ENCODE data around the gene SMOC1. TPM values are rescaled to one million over a fixed set of nuclear protein-coding genes. Genes with fewer than 3 reads are reported as not detected.

SMOC1 gene
- total RNA-seq, 1 experiment from 2014 or later = not detected

DNA sequence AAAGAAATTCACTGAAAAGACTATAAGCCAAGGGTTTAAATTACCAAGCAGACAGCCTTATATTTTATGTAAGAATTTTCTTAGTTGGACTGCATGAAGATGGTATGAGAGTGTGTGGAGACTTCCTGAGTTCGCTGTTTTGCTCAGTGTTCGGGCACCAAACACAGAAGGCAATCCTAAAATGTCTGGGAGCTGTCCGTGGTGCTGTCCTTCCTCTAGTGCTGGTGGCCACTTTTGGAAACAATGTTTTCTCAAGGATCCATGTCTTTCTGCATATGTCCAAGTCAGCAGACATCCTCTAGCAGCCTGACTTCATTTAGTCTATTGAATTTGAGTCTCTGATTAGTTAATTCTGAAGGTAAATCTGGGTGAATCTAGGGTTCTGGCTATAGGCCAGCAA, 173.8 kb downstream of the SMOC1 start:
- Histone ChIP-seq H3K27ac (no peak overlapping the region), H3K9me3 (ENCODE audit: insufficient read depth, low read depth) (no peaks in the 10 kb centered on the region), H3K79me2 (ENCODE audit: low read depth) (no peaks in the 10 kb centered on the region), H3K27me3 (ENCODE audit: insufficient read depth, low read depth) (peaks cover 30% of the 10 kb centered on the region), H3K36me3 (ENCODE audit: low read depth) (no peaks in the 10 kb centered on the region), H3K4me1 (replicated peaks; ENCODE audit: insufficient read depth) (no peaks in the 10 kb centered on the region), H3K9me2 (ENCODE audit: insufficient read depth) (no peaks in the 10 kb centered on the region), H3K4me3 (no peak overlapping the region), H4K20me1 (ENCODE audit: insufficient read depth) (0 out of 2 replicates have a peak, but pooled peaks cover 3% of the 10 kb centered on the region), H2AFZ (no peak overlapping the region), H3K4me2 (no peak overlapping the region), H3F3A (ENCODE audit: insufficient read depth, low read depth) (no peaks in the 10 kb centered on the region)
- no TSS peak for BruUV-seq (replicated peaks)
- ChIA-PET POLR2A (ENCODE audit: unreplicated experiment) (no interaction called here), CTCF (no interaction called here)
- intact Hi-C loops (cut with micrococcal nuclease; ENCODE audit: unreplicated experiment) = no loop called here
- TF ChIP-seq, protein P1, sequence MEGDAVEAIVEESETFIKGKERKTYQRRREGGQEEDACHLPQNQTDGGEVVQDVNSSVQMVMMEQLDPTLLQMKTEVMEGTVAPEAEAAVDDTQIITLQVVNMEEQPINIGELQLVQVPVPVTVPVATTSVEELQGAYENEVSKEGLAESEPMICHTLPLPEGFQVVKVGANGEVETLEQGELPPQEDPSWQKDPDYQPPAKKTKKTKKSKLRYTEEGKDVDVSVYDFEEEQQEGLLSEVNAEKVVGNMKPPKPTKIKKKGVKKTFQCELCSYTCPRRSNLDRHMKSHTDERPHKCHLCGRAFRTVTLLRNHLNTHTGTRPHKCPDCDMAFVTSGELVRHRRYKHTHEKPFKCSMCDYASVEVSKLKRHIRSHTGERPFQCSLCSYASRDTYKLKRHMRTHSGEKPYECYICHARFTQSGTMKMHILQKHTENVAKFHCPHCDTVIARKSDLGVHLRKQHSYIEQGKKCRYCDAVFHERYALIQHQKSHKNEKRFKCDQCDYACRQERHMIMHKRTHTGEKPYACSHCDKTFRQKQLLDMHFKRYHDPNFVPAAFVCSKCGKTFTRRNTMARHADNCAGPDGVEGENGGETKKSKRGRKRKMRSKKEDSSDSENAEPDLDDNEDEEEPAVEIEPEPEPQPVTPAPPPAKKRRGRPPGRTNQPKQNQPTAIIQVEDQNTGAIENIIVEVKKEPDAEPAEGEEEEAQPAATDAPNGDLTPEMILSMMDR (conservative IDR thresholded peaks at IDR 0.05) = no peak
- no peak for TF ChIP-seq EZH2 (IDR thresholded peaks at IDR 0.05; ENCODE audit: low read depth)
- peak in 1 of 2 experiments; percentile 6 for DNase-seq

DNA sequence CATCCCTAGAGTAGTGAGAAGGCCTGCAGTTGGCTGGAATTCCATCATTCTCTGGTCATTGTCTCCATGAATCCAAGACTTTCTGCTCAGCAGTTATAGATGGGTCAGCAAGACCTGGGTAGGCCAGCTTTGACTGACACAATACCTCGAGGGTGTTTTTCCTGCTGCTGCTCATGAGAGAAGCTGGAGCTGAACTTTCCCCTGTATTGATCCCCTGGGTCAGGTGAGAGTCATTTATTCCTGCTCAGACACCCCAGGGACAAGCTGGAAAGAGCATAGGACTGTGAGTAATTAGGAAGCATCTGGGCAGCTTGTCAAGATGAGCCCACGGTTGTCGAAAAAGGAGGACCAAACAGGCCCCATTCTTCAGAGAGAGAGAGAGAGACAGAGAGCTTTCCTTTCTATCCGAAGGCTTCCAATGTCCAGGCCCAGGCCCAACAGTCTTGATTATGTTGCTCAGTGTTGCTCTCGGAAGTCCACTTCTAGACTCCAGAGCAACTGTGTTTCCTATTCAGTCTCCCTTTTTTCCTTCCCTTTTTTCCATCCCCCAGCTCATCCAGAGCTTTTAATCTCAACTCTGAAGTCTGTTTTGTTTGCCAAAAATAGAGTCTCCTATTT, 178.4 kb downstream of the SMOC1 start:
- H3K4me2 ChIP-seq = no peak overlapping the region
- no peaks in the 10 kb centered on the region for H3K9me2 ChIP-seq (ENCODE audit: insufficient read depth)
- H3K79me2 ChIP-seq (ENCODE audit: low read depth) = no peaks in the 10 kb centered on the region
- H3K36me3 ChIP-seq (ENCODE audit: low read depth) = no peaks in the 10 kb centered on the region
- 0 out of 2 replicates have a peak, but pooled peaks cover 3% of the 10 kb centered on the region for H4K20me1 ChIP-seq (ENCODE audit: insufficient read depth)
- POLR2A ChIA-PET (ENCODE audit: unreplicated experiment) = no interaction called here
- intact Hi-C loops (cut with micrococcal nuclease; ENCODE audit: unreplicated experiment) = no loop called here
- CTCF ChIA-PET = no interaction called here
- TF ChIP-seq EZH2 (IDR thresholded peaks at IDR 0.05; ENCODE audit: low read depth) = no peak
- TF ChIP-seq, protein P1 (conservative IDR thresholded peaks at IDR 0.05) = no peak
- H2AFZ ChIP-seq = no peak overlapping the region
- no peak overlapping the region for H3K4me3 ChIP-seq
- no peaks in the 10 kb centered on the region for H3K4me1 ChIP-seq (replicated peaks; ENCODE audit: insufficient read depth)
- no peaks in the 10 kb centered on the region for H3K9me3 ChIP-seq (ENCODE audit: insufficient read depth, low read depth)
- peaks cover 16% of the 10 kb centered on the region; the same call in 1 of the 2 replicates for H3K27me3 ChIP-seq (ENCODE audit: insufficient read depth, low read depth)
- BruUV-seq (replicated peaks) = no TSS peak
- H3K27ac ChIP-seq = no peak overlapping the region
- H3F3A ChIP-seq (ENCODE audit: insufficient read depth, low read depth) = no peaks in the 10 kb centered on the region
- DNase-seq = no peak

DNA sequence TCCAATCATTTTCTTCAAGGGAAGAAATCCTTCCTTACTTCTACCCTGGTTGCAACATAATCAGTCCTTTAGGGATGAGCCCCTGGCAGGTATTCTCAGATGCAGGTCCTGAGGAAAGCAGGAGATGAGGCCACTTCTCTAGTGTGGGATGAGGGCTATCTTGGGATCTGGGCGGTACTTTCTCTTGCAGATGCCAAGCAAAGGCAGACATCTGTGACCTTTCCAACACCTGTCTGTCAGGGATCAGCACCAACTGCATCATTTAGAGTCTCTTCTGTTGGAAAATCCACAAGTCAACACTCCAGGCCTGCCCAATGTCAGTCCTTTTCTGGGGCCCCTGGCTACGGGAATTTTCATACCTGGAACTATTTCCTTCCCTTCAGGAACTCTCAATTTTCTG, 180.3 kb downstream of the SMOC1 start:
- H3K27ac ChIP-seq = no peak overlapping the region
- H3K9me3 ChIP-seq (ENCODE audit: insufficient read depth, low read depth) = no peaks in the 10 kb centered on the region
- no peaks in the 10 kb centered on the region for H3F3A ChIP-seq (ENCODE audit: insufficient read depth, low read depth)
- H3K79me2 ChIP-seq (ENCODE audit: low read depth) = no peaks in the 10 kb centered on the region
- H3K36me3 ChIP-seq (ENCODE audit: low read depth) = no peaks in the 10 kb centered on the region
- POLR2A ChIA-PET (ENCODE audit: unreplicated experiment) = no interaction called here
- TF ChIP-seq, protein P1 (conservative IDR thresholded peaks at IDR 0.05) = no peak
- no peak for TF ChIP-seq EZH2 (IDR thresholded peaks at IDR 0.05; ENCODE audit: low read depth)
- no peaks in the 10 kb centered on the region for H3K4me1 ChIP-seq (replicated peaks; ENCODE audit: insufficient read depth)
- no peak overlapping the region for H3K4me3 ChIP-seq
- H2AFZ ChIP-seq = no peak overlapping the region
- BruUV-seq (replicated peaks) = no TSS peak
- no peak overlapping the region for H3K4me2 ChIP-seq
- H4K20me1 ChIP-seq (ENCODE audit: insufficient read depth) = no peaks in the 10 kb centered on the region
- intact Hi-C loops (cut with micrococcal nuclease; ENCODE audit: unreplicated experiment) = no loop called here
- peaks cover 24% of the 10 kb centered on the region; the same call in 1 of the 2 replicates for H3K27me3 ChIP-seq (ENCODE audit: insufficient read depth, low read depth)
- no peaks in the 10 kb centered on the region for H3K9me2 ChIP-seq (ENCODE audit: insufficient read depth)
- CTCF ChIA-PET = no interaction called here
- DNase-seq = no peak
